Panc1 (cell line): ENCODE results near the gene KLHDC8A.

ENCODE experiments used
- POLR2AphosphoS5 ChIP-seq: IDR thresholded peaks from 2 replicates; pipeline ENCODE4 v1.6.1; 2012; ENCODE audit warnings: mild to moderate bottlenecking, low read depth, low read length, moderate library complexity
- SIN3A ChIP-seq: IDR thresholded peaks from 2 replicates; pipeline ENCODE4 v1.6.1; 2012; ENCODE audit warnings: low read depth, mild to moderate bottlenecking, low read length, moderate library complexity, borderline replicate concordance; ENCODE audit not compliant: insufficient read depth
- TCF7L2 ChIP-seq: IDR thresholded peaks from 2 replicates; pipeline ENCODE4 v1.6.1; 2011; ENCODE audit warnings: mild to moderate bottlenecking, low read depth, low read length, inconsistent platforms
- TF ChIP-seq, protein P1 (sequence below): fragments of 450-650 bp; IDR thresholded peaks from 2 replicates; pipeline ENCODE4 v1.5.1; 2017; ENCODE audit warnings: mild to moderate bottlenecking
- TF ChIP-seq, protein P2 (sequence below), 2 experiments: IDR thresholded peaks; 2 replicates each; pipeline ENCODE4 v1.6.1; 2011 to 2012; ENCODE audit warnings: low read depth in 2 of 2, control low read depth in 1 of 2, low read length in 1 of 2, mild to moderate bottlenecking in 1 of 2, moderate library complexity in 1 of 2; ENCODE audit not compliant: insufficient read depth in 1 of 2

DNA sequence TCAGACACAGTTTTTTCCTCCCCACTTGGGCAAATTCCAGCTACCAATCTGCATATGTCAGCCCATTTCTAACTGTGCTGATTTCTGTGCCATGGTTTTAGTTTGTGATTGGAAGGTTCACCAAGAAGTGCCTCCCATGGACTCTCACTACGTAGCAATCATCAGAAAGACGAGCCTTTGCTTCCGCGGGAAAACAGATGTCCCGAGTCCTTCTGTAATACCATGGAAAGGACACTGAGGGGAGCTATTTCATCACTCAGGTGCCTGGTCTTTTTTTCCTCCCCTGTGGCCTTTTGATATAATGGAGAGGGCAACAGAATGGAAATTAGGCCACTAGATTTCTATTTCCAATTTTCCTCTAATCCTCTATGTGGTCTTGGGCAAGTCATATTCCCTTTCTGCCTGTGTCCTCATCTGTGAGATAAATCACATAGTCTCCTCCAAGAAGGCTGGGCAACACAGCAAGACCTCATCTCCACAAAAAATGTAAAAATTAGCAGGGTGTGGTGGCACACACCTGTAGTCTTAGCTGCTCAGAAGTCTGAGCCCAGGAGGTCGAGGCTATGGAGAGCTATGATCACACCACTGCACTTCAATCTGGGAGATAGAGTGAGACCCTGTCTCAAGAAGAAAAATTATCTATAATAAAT lies 40.4 kb upstream of the KLHDC8A start:
- TF ChIP-seq, protein P1, sequence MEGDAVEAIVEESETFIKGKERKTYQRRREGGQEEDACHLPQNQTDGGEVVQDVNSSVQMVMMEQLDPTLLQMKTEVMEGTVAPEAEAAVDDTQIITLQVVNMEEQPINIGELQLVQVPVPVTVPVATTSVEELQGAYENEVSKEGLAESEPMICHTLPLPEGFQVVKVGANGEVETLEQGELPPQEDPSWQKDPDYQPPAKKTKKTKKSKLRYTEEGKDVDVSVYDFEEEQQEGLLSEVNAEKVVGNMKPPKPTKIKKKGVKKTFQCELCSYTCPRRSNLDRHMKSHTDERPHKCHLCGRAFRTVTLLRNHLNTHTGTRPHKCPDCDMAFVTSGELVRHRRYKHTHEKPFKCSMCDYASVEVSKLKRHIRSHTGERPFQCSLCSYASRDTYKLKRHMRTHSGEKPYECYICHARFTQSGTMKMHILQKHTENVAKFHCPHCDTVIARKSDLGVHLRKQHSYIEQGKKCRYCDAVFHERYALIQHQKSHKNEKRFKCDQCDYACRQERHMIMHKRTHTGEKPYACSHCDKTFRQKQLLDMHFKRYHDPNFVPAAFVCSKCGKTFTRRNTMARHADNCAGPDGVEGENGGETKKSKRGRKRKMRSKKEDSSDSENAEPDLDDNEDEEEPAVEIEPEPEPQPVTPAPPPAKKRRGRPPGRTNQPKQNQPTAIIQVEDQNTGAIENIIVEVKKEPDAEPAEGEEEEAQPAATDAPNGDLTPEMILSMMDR: peak; percentile 81
- TF ChIP-seq POLR2AphosphoS5: no peak
- TF ChIP-seq, protein P2, sequence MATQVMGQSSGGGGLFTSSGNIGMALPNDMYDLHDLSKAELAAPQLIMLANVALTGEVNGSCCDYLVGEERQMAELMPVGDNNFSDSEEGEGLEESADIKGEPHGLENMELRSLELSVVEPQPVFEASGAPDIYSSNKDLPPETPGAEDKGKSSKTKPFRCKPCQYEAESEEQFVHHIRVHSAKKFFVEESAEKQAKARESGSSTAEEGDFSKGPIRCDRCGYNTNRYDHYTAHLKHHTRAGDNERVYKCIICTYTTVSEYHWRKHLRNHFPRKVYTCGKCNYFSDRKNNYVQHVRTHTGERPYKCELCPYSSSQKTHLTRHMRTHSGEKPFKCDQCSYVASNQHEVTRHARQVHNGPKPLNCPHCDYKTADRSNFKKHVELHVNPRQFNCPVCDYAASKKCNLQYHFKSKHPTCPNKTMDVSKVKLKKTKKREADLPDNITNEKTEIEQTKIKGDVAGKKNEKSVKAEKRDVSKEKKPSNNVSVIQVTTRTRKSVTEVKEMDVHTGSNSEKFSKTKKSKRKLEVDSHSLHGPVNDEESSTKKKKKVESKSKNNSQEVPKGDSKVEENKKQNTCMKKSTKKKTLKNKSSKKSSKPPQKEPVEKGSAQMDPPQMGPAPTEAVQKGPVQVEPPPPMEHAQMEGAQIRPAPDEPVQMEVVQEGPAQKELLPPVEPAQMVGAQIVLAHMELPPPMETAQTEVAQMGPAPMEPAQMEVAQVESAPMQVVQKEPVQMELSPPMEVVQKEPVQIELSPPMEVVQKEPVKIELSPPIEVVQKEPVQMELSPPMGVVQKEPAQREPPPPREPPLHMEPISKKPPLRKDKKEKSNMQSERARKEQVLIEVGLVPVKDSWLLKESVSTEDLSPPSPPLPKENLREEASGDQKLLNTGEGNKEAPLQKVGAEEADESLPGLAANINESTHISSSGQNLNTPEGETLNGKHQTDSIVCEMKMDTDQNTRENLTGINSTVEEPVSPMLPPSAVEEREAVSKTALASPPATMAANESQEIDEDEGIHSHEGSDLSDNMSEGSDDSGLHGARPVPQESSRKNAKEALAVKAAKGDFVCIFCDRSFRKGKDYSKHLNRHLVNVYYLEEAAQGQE (IDR thresholded peaks at IDR 0.05; ENCODE audit: insufficient read depth in 1 of 2, low read depth in 2 of 2, low read length in 1 of 2): no peak
- TF ChIP-seq SIN3A: no peak
- TF ChIP-seq TCF7L2: no peak
